ENCODE data around the gene GALNT10.

GALNT10 gene

DNA sequence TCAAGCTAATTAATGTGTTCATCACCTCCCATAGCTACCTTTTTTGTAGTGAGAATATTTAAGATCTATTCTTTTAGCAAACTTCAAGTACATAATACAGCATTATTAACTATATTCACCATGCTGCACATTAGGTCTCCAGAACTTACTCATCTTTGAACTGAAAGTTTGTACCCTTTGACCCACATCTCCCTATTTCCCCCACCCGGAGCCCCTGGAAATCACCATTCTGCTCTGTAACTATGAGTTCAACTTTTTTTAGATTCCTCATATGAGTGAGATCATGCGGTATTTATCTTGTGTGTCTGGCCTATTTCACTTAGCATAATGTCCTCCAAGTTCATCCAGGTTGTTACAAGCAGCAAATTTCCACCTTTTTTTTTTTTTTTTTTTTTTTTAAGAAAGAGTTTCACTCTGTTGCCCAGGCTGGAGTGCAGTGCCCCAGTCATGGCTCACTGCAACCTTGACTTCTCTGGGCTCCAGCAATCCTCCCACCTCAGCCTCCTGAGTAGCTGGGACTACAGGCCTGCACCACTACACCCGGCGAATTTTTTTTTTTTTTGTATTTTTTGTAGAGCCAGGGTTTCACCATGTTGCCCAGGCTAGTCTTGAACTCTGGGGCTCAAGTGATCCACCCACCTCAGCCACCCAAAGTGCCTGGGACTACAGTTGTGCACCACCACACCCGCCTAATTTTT, 154.9 kb downstream of the GALNT10 start:
- H3K4me3 ChIP-seq (replicated peaks in 1 of 2; ENCODE audit: low read depth in 2 of 2, low read length in 2 of 2) = no peak overlapping the region
- DNase-seq (ENCODE audit: low read depth in 2 of 2) = no peak

DNA sequence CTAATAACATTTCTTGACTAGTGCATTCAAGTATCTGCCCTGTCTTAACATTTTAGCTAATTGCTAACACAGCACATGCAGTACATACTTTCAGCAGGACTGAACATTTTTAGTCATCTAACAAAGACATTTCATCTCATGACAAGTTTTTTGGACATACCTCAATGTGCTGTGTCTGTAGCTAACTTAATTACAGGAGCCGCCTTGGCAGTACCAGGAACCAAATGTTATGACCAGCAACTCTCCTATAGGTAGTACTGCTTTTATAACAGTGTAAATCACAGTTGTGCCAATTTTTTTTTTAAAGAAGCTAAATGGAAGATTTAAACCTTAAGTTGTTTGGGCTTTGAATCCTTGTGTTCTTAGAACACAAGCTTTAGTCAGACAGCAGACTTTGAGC, 155.9 kb downstream of the GALNT10 start:
- TF ChIP-seq, protein P1, sequence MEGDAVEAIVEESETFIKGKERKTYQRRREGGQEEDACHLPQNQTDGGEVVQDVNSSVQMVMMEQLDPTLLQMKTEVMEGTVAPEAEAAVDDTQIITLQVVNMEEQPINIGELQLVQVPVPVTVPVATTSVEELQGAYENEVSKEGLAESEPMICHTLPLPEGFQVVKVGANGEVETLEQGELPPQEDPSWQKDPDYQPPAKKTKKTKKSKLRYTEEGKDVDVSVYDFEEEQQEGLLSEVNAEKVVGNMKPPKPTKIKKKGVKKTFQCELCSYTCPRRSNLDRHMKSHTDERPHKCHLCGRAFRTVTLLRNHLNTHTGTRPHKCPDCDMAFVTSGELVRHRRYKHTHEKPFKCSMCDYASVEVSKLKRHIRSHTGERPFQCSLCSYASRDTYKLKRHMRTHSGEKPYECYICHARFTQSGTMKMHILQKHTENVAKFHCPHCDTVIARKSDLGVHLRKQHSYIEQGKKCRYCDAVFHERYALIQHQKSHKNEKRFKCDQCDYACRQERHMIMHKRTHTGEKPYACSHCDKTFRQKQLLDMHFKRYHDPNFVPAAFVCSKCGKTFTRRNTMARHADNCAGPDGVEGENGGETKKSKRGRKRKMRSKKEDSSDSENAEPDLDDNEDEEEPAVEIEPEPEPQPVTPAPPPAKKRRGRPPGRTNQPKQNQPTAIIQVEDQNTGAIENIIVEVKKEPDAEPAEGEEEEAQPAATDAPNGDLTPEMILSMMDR (IDR thresholded peaks at IDR 0.05; ENCODE audit: low read depth, low read length) = no peak
- no peak for DNase-seq (ENCODE audit: low read depth in 2 of 2)
- H3K4me3 ChIP-seq (replicated peaks in 1 of 2; ENCODE audit: low read depth in 2 of 2, low read length in 2 of 2) = no peak overlapping the region

More for the DNA sequence above, 154.9 kb downstream of the GALNT10 start:
- TF ChIP-seq, protein P1 (IDR thresholded peaks at IDR 0.05; ENCODE audit: low read depth, low read length) = no peak

DNA sequence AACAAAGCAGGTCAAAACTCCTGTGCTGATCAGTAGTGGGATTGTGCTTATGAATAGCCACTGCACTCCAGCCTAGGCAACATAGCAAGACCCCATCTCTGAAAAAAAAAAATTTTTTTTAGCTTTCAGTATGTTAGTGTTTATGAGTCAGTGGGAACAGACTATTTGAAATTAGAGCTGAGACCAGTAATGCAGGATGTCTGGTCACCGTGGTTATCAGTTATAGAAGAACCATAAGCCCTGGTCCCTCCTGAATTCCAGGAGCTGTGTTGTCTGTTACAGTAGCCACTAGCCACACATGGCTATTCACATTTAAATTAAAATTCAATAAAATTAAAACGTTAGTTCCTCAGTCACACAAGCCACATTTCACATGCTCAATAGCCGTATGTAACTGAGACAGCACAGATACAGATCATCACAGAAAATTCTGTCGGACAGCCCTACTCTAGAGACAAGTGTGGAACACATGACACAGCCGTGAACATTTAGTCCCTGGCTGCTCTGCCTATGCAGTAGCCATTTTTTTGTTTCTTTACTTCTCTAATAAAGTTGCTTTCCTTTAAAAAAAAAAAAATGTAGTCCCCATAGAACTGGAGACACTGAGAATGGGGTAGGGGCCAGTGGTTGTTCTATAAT, 159.2 kb downstream of the GALNT10 start:
- H3K4me3 ChIP-seq (replicated peaks in 1 of 2; ENCODE audit: low read depth in 2 of 2, low read length in 2 of 2) = no peak overlapping the region
- TF ChIP-seq, protein P1 (IDR thresholded peaks at IDR 0.05; ENCODE audit: low read depth, low read length) = no peak
- no peak for DNase-seq (ENCODE audit: low read depth in 2 of 2)

DNA sequence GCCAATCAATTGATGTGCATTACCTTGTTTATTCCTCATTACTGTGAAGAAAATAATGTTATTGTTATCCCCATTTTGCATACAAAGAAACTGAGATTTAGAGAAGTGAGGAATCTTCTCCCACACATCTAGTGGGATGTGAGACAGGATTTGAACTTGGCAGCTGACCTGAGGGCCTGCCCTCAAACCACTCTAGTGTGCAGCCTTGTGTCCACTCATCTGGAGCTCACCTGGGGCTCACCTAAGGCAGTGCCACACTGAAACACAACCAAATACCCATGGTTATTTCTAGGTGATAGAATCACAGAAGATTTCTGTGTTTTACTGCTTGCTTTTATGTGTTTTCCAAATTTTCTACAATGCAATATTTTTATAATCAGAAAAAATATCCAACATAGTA, 160.6 kb downstream of the GALNT10 start:
- no peak overlapping the region for H3K4me3 ChIP-seq (replicated peaks in 1 of 2; ENCODE audit: low read depth in 2 of 2, low read length in 2 of 2)
- DNase-seq (ENCODE audit: low read depth in 2 of 2) = no peak
- TF ChIP-seq, protein P1 (IDR thresholded peaks at IDR 0.05; ENCODE audit: low read depth, low read length) = no peak

DNA sequence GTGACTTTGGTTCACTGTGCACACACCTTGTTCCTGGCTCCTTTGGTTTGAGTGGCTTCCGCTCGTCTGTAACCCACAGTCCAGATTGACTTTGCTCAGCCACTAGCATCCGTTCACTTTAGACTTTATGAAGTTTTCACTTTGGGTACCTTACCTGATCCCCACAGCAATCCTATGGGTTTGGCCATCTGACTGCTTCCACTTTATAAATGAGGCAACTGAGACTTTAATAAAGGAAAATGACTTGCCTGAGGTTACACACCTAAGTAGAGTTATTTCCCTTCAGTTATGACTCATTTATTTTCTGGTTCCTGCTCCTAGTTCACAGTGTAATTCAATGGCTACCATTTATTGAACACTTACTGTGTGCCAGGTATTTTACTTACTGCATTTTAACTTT, 161.0 kb downstream of the GALNT10 start:
- H3K4me3 ChIP-seq (replicated peaks in 1 of 2; ENCODE audit: low read depth in 2 of 2, low read length in 2 of 2) = no peak overlapping the region
- TF ChIP-seq, protein P1 (IDR thresholded peaks at IDR 0.05; ENCODE audit: low read depth, low read length) = no peak
- no peak for DNase-seq (ENCODE audit: low read depth in 2 of 2)

DNA sequence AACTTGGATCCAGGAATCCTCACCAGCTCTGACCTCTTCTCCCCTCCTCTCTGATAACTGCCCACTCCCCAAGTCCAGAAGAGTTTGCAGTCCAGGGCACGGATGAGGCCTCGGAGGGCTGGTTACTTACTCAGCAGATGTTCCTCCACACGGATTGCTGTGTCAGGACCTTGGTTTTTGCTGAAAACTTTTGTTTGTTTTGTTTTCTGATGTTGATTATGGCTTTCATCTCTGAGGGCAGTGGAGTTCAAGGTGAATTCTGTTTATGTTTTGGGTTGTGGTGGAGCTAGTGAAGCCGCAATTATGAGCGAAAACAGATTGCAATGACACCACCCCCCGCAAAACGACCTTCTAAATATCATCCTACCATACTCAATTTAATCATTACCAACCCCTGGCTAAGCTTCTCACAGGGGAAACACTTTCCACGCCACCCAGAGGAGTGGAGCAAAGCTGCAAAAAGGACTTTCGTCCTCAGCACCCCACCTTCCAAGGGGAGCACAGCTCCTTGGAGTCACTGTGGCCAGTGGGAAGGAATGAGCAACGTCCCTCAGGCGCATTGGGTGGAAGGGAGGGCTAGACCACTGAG, 162.5 kb downstream of the GALNT10 start:
- no peak overlapping the region for H3K4me3 ChIP-seq (replicated peaks in 1 of 2; ENCODE audit: low read depth in 2 of 2, low read length in 2 of 2)
- no peak for DNase-seq (ENCODE audit: low read depth in 2 of 2)
- TF ChIP-seq, protein P1 (IDR thresholded peaks at IDR 0.05; ENCODE audit: low read depth, low read length) = no peak

Measured in cardiac fibroblast (primary cell).